CD14-positive monocyte (primary cell): ENCODE results near the gene PTEN. TPM values are rescaled to one million over a fixed set of nuclear protein-coding genes. Genes with fewer than 3 reads are reported as not detected.

ENCODE experiments used
- DNase-seq, 3 donors: peaks; one replicate each; pipeline ENCODE4 v3.0.0-alpha.2; 2011 to 2022
- H2AFZ ChIP-seq: 2 replicates; pipeline ENCODE4 v1.6.0; 2012; ENCODE audit warnings: mild to moderate bottlenecking, low read depth, low read length, inconsistent platforms; ENCODE audit not compliant: insufficient read depth, poor library complexity, severe bottlenecking
- H3K27ac ChIP-seq, 2 donors: 1 replicate in 1 of 2; 2 replicates in 1 of 2; pipeline ENCODE4 v1.5.1; 2012 to 2013; ENCODE audit warnings: low read length in 2 of 2, control low read depth in 1 of 2, inconsistent platforms in 1 of 2, low read depth in 1 of 2, mild to moderate bottlenecking in 1 of 2
- H3K27me3 ChIP-seq, 2 donors: one replicate each; pipeline versions ENCODE4 v1.6.0 to v1.6.1; 2011 to 2013; ENCODE audit warnings: low read length in 2 of 2; ENCODE audit not compliant: control insufficient read depth in 2 of 2, insufficient read depth in 2 of 2
- H3K36me3 ChIP-seq, 2 donors: replicated peaks in 1 of 2; 1 replicate in 1 of 2; 2 replicates in 1 of 2; pipeline versions ENCODE4 v1.5.1 to v1.6.1; 2012 to 2013; ENCODE audit warnings: low read length in 2 of 2, control low read depth in 1 of 2, inconsistent platforms in 1 of 2, mild to moderate bottlenecking in 1 of 2; ENCODE audit not compliant: insufficient read depth in 2 of 2, control insufficient read depth in 1 of 2
- H3K4me1 ChIP-seq, 2 donors: 1 replicate in 1 of 2; 2 replicates in 1 of 2; pipeline versions ENCODE4 v1.5.1 to v1.6.1; 2012 to 2013; ENCODE audit warnings: low read length in 2 of 2, control low read depth in 1 of 2, inconsistent platforms in 1 of 2, mild to moderate bottlenecking in 1 of 2, moderate library complexity in 1 of 2; ENCODE audit not compliant: insufficient read depth in 2 of 2, control insufficient read depth in 1 of 2
- H3K4me2 ChIP-seq: replicated peaks from 2 replicates; pipeline ENCODE3; 2012; ENCODE audit warnings: low read length, moderate library complexity, mild to moderate bottlenecking; ENCODE audit not compliant: poor library complexity, severe bottlenecking; ENCODE audit errors: extremely low read depth
- H3K4me3 ChIP-seq, 3 experiments: fragments of 200-600 bp in 1 of 3; sonication (generic) in 1 of 3; replicated peaks in 1 of 3; 1 replicate in 2 of 3; 2 replicates in 1 of 3; pipeline ENCODE4 v1.5.1; 2011 to 2013; ENCODE audit warnings: low read length in 3 of 3, mild to moderate bottlenecking in 3 of 3, control low read depth in 2 of 3, low read depth in 2 of 3, inconsistent platforms in 1 of 3, moderate library complexity in 1 of 3
- H3K79me2 ChIP-seq: 2 replicates; pipeline ENCODE4 v1.6.0; 2012; ENCODE audit warnings: mild to moderate bottlenecking, control low read depth, inconsistent platforms, low read length, moderate library complexity; ENCODE audit not compliant: insufficient read depth
- H3K9ac ChIP-seq: 2 replicates; pipeline ENCODE4 v1.6.0; 2017; ENCODE audit warnings: low read length, mild to moderate bottlenecking; ENCODE audit not compliant: insufficient read depth, poor library complexity, severe bottlenecking
- H3K9me3 ChIP-seq, 2 donors: replicated peaks in 1 of 2; 1 replicate in 1 of 2; 2 replicates in 1 of 2; pipeline versions ENCODE4 v1.5.1 to v1.6.1; 2012 to 2013; ENCODE audit warnings: low read length in 2 of 2, control low read depth in 1 of 2; ENCODE audit not compliant: control insufficient read depth in 1 of 2, insufficient read depth in 1 of 2
- H4K20me1 ChIP-seq: 2 replicates; pipeline ENCODE4 v1.6.0; 2012; ENCODE audit warnings: mild to moderate bottlenecking, low read length, control low read depth, moderate library complexity; ENCODE audit not compliant: insufficient read depth
- H3K27ac Mint-ChIP-seq, 7 donors: one replicate each; pipeline ENCODE4 v1.8.0; 2020; ENCODE audit warnings: mild to moderate bottlenecking in 7 of 7, mixed read lengths in 7 of 7, moderate library complexity in 6 of 7, inconsistent platforms in 2 of 7
- H3K27me3 Mint-ChIP-seq, 3 donors: one replicate each; pipeline ENCODE4 v1.8.0; 2021 to 2022; ENCODE audit warnings: low read depth in 3 of 3, mild to moderate bottlenecking in 3 of 3, mixed read lengths in 3 of 3, moderate library complexity in 3 of 3, inconsistent platforms in 1 of 3
- H3K36me3 Mint-ChIP-seq, 2 donors: one replicate each; pipeline ENCODE4 v1.8.0; 2020; ENCODE audit warnings: mixed read lengths in 2 of 2, inconsistent platforms in 1 of 2, mild to moderate bottlenecking in 1 of 2
- H3K4me1 Mint-ChIP-seq: one replicate; pipeline ENCODE4 v1.8.0; 2020; ENCODE audit warnings: mild to moderate bottlenecking, mixed read lengths
- H3K4me3 Mint-ChIP-seq, 2 donors: one replicate each; pipeline ENCODE4 v1.8.0; 2020; ENCODE audit warnings: mild to moderate bottlenecking in 2 of 2, mixed read lengths in 2 of 2, moderate library complexity in 1 of 2
- H3K9me3 Mint-ChIP-seq, 7 donors: one replicate each; pipeline ENCODE4 v1.8.0; 2020 to 2022; ENCODE audit warnings: mixed read lengths in 7 of 7, mild to moderate bottlenecking in 6 of 7, moderate library complexity in 6 of 7, inconsistent platforms in 2 of 7
- CTCF ChIP-seq: fragments of 200-600 bp; IDR thresholded peaks from one replicate; pipeline ENCODE4 v1.8.0; 2022; ENCODE audit warnings: antibody characterized with exemption, mild to moderate bottlenecking
- WGBS: methylation state at CpG from one replicate; pipeline ENCODE4 v1.1.5; 2013; ENCODE audit warnings: missing lambda C conversion rate; ENCODE audit not compliant: insufficient coverage; 5-methylcytosine and 5-hydroxymethylcytosine counted together
- intact Hi-C, 2 donors: fragments of 100-400 bp; cut with micrococcal nuclease; formaldehyde crosslinking; loops; one replicate each; pipeline versions ENCODE4 v1.15.0 to v1.15.1; 2023
- polyA plus RNA-seq, 3 donors: library from polyadenylated mRNA; depleted of rRNA in 1 of 3; unstranded in 2 of 3; stranded (reverse) in 1 of 3; fragments of 300-500 nt in 2 of 3; fragments of >200 nt in 1 of 3; fragmentation: Illumina TruSeq in 2 of 3; gene quantifications; 1 replicate in 2 of 3; 2 replicates in 1 of 3; pipeline ENCODE4 v1.2.3, GENCODE V29; 2012 to 2021

PTEN gene
- polyA plus RNA-seq, 3 donors = 30.5 to 57.6 (median 37.7) TPM

GRCh38 chr10:87816898-87817608 is 46.4 kb upstream of the PTEN start:
- Mint-ChIP-seq H3K4me3 (peak overlapping the region; percentile 98 to 99), H3K36me3 (peaks cover 12 to 14% of the 10 kb centered on the region in 2 donors), H3K4me1 (peaks cover 32% of the 10 kb centered on the region), H3K27me3 (peaks cover 0 to 2% (median 0%) of the 10 kb centered on the region in 3 donors), H3K9me3 (peaks cover 0 to 2% (median 0%) of the 10 kb centered on the region in 7 donors), H3K27ac (peak overlapping the region in 6 of 7 donors; percentile 87 to 97 (median 93))
- 0% methylated on average over 1 of the region's 10 CpGs for WGBS
- peaks cover 50% of the 10 kb centered on the region for H3K79me2 ChIP-seq
- peaks cover 13 to 22% of the 10 kb centered on the region in 2 donors for H3K4me1 ChIP-seq
- intact Hi-C loops = no loop called here
- peak overlapping the region in 1 of 2 donors; percentile 75 for H3K27ac ChIP-seq
- no peaks in the 10 kb centered on the region for H3K9me3 ChIP-seq
- H3K4me3 ChIP-seq = peak overlapping the region; percentile 73 to 80 (median 77)
- peaks cover 5 to 23% of the 10 kb centered on the region in 2 donors for H3K36me3 ChIP-seq
- H4K20me1 ChIP-seq = peaks cover 3% of the 10 kb centered on the region
- H3K27me3 ChIP-seq = no peaks in the 10 kb centered on the region
- no peak for TF ChIP-seq CTCF
- H2AFZ ChIP-seq = peak overlapping the region; percentile 99
- no peak for DNase-seq
- H3K4me2 ChIP-seq = peak overlapping the region; percentile 91
- peak overlapping the region; percentile 70 for H3K9ac ChIP-seq

- Mint-ChIP-seq H3K4me1 (peaks cover 32% of the 10 kb centered on the region), H3K36me3 (peaks cover 6 to 8% of the 10 kb centered on the region in 2 donors), H3K27ac (peak within 1 kb of the TSS; percentile 87 to 97 (median 92)), H3K27me3 (peaks cover 0 to 3% (median 2%) of the 10 kb centered on the region in 3 donors), H3K9me3 (peaks cover 0 to 2% (median 0%) of the 10 kb centered on the region in 7 donors), H3K4me3 (peak within 1 kb of the TSS; percentile 98 to 99)
- peak; percentile 50 to 67 (median 63) for DNase-seq
- Histone ChIP-seq H4K20me1 (peaks cover 3% of the 10 kb centered on the region), H3K4me2 (peak within 1 kb of the TSS; percentile 91), H3K9ac (peak within 1 kb of the TSS; percentile 70), H3K27me3 (no peaks in the 10 kb centered on the region), H3K4me3 (peak within 1 kb of the TSS; percentile 73 to 80 (median 77)), H3K4me1 (peaks cover 13 to 22% of the 10 kb centered on the region in 2 donors), H2AFZ (peak within 1 kb of the TSS; percentile 99), H3K36me3 (peaks cover under 1 to 15% of the 10 kb centered on the region in 2 donors), H3K27ac (peak within 1 kb of the TSS; percentile 68 to 75), H3K9me3 (no peaks in the 10 kb centered on the region), H3K79me2 (peaks cover 50% of the 10 kb centered on the region)
- intact Hi-C loops = no loop called here
- WGBS = under 1% methylated on average over 58 of the region's 60 CpGs
- no peak for TF ChIP-seq CTCF
These were observed 45.6 kb upstream of the PTEN start, which contains the start of gene ATAD1 for GRCh38 chr10:87817609-87818504. Gene ATAD1 (minus strand): TSS chr10:87818226. CDS start chr10:87814599, 3,627 bp downstream.
